HG03175 (cell line): ENCODE data around the gene TAC4.

ENCODE experiments used
- ATAC-seq: cut with Tn5 transposase; IDR thresholded peaks from one replicate; pipeline ENCODE4 v1.9.1; 2021; ENCODE audit warnings: mild to moderate bottlenecking, moderate library complexity; ENCODE audit not compliant: unreplicated experiment

The TAC4 gene

DNA sequence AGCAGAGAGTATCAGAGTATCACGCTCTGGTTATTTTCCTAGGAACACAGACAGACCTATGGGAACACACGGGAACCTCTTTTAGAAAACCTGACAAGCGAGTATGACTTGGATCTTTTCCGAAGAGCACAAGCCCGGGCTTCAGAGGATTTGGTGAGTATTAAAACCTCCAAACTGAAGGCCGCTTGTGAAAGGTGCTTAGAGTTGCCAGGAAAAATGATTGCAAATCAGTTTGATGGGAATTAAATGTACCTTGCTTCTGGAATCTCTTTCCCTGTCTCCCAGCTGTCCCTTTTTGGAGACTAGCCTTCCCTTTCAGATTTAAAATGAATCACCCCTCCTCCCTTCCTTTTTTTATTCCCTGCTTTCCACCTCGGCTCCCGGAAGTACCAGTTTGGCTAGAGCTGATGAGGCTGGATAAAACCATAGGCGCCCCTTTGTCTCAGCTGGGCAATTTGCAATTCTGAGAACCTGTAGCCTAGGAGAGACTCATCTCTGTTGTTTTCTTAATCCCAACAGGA is 32.0 kb downstream of the TAC4 start:
- ATAC-seq: no peak

DNA sequence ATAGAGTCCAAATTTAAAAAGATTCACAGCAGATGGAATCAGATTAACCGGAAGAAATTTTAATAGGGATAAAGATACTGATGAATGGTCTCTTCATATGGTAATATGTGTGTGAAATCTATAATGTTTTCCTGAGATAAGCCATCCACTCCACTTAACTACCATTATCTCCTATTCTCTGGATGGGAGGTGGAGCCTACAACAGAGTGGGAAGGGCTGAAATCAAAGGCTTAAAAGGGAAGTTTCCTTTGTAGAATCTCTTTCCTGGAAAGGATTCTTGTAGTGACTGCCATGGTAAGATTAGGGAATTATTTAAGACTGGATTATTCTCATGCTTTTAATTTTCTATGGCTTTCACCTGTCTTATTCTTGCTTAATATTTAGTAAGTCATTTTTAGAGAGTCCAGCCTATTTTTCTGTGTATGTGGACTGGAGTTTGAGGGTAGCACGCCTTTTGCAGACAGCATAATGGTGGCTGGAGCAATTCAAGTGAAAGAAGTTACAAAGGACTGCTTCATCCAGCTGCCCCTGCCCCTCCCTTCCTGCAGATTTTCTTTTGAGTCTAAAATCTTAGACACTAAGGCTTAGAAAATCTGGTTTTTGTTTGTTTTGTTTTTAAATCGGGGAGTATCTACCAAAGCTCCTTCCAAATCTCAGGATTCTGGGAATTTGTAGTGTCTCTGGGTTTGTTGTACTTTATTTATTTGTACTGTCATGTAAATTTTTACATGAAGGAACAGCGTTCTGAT is 32.9 kb downstream of the TAC4 start:
- ATAC-seq: no peak

DNA sequence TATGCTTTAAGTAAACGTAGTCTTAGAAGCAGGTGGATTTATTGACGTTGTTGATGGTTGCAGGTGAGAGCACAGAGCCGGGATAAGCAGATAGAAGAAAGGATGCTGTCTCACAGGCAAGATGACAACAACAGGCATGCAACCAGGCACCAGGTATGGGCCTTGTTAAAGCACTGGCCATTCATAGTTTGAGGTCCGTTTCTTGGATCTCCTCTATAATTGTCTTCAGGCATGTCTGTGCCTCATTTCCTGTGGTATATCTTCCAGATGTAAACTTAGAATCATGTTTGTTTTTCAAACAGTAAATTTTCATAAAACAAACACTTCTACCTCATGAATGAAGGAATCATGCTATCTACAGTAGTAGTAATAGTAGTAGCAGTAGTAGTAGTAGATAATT is 38.8 kb downstream of the TAC4 start:
- ATAC-seq: no peak

DNA sequence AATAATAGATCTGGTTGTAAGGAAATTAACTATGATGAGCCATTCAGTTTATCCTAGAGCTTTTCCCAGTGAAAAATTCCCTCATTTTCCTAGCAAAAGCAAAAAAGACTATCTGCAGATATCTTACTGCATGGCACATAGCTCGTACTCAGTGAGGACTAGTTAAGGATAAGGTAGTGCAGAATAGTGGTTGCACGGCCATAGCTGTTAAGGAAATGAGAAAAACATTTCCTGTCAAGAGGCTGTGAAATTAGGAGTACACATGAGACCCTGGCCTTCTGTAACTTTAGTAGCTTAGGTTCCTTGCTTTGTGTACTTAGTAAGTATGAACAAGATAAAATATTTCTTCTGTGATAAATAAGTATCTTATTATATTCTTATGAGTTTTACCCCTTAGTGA is 49.1 kb downstream of the TAC4 start:
- ATAC-seq: no peak

DNA sequence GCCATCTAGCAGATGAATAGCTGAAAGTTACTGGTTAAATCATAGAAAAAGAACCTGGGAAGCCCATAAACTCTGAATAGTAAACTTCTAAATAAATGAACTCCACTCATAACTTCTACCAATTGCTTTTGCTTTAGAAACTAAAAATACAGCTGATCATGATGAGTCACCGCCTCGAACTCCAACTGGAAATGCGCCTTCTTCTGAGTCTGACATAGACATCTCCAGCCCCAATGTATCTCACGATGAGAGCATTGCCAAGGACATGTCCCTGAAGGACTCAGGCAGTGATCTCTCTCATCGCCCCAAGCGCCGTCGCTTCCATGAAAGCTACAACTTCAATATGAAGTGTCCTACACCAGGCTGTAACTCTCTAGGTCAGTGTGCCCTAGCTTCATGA is 49.7 kb downstream of the TAC4 start:
- no peak for ATAC-seq

DNA sequence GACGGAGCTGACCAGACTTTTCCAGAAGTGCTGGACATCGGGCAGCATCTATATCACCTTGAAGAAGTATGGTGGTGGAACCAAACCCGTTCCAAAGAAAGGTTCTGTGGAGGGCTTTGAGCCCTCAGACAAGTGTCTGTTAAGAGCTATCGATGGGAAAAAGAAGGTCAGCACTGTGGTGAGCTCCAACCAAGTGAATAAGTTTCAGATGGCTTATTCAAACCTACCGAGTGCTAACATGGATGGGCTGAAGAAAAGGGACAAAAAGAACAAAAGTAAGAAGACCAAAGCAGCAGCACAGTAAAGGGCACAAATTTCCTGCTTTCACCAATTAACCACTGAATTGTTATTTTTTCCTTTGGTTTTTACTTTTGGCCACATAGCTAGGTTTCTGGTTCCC is 52.5 kb downstream of the TAC4 start:
- no peak for ATAC-seq

DNA sequence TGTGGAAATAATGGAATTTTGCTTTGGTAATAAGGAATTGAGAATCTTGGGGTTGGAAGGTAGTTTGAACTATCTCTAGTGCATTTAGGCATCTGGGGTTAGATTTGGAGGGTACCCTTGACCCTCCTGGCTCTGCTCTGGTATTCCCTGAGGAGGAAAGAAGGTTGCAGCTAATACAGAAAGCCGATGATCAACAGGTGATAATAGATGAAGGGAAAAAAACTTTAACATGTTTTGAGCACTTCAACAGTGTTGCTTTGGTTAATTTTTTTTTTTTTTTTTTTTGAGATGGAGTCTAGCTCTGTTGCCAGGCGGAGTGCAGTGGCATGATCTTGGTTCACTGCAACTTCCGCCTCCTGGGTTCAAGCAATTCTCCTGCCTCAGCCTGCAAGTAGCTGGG is 54.6 kb downstream of the TAC4 start:
- no peak for ATAC-seq

DNA sequence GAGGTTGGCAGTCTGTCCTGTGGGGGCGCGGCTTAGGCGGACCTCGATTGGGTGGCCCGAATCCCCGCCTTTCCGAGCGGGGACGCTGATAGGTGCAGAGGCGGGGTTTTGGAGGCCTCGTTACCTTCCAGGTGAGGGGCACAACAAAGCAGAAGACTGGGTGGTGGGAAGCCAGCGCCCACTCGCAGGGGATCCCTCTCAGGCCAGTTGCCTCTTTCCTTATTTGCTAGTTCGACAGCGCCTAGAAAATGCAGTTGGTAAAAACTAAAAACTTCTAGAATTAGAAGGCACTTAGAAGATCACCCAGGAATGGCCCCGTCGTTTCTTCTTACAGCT is 58.7 kb downstream of the TAC4 start:
- no peak for ATAC-seq

DNA sequence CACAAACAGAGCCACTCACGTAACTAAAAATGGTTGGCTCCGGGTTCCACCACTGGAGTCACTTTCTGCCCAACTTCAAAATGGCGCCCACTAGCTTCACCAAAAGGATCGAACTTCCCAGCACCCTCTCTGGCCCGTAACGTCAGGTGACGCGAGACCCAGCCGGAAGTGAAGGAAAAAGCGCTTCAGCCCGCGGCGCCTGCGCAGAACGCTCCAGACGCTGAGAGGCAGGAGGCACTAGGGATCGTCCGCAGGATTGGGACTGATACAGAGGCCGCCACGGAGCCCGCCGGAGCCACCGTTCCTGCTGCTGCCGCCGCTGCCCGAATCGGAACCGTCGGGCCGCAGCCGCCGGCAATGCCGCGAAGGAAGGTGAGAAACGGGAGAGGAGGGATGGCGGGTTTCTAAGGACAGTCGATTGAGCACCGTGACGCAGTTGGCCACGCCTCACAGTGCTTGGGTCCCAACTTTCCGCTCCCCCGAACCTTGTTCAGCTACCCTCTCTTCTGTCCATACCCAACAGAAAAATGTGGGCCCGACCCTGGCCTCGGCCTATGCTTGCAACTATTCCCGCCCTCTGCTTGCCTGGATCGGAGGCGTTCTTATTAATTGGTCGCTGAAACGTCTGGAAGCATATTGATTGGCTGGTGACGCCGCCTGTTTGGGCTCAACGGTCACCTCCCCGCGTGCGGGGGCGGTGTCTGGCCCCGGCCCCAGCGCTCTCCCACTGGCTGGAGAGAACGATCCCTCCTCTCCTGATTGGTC is 59.2 kb downstream of the TAC4 start, which contains the start of gene KAT7:
Gene KAT7 (plus strand): TSS at position 204 of the 765 bp plus-strand sequence. CDS start 154 bp downstream, at position 358.
- peak; percentile 91 for ATAC-seq
